ENCODE measurements around the gene EPB41L4B.
"Not testable (repeated sequence)": the region's sequence is repeated elsewhere in the genome, so short reads cannot be mapped to it uniquely, and the experiment has no call there.

EPB41L4B gene

DNA sequence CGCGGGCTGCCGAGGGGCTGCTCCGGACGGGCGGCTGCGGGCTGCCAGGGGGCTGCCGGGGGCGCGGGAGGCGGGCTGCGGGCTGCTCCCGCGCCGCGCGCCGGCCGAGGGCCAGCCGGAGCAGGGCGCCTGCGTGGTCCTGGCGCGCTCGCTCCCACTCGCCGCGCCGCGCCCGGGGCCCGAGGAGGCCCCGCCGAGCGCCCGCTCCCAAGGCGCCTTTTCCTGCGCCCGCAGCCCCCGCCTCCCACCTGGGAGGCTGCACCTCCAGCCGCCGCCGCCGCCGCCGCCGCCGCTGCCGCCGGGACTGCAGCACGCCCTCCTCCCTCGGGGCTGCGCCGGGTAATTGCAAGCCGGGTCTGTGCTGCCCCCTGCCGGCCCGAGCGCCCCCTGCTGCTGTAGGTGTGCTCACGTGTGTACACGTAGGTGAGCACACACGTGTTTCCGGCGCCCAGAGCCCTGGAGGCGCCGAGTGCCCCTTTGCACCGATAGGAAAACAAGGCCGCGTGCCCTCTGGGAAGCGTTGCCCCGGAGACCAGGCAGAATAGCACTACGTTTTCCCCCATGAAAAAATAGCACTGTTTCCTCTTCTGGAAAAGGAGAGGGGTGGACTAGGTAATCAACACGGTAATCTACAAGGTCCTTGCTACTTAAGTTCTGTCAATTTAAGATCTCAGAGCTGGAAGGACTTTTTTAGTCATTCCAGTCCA lies at the start of gene EPB41L4B:
Gene EPB41L4B (minus strand): TSS at position 318 of the 707 bp plus-strand sequence. CDS start 613 bp downstream, outside the sequence.
- DNase-seq: peak; percentile 81

DNA sequence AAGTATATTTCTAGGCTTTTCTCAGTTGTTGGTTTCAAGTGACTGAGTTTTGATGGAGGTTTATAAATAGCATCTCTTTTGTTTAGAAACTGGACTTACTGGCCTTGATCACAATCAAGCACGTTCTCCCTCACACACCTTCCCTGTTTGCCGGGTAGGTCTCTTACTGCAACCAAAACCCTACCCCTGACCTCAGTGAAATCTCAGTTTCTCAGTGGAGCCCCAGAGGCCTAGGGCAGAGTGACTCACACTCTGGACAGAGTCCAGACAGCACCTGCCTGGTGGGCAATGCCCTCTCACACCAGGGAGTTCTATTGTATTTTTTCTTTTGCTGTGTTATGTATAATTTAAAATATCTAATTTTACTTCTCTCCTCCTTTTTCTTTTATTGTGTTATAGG lies 48.4 kb upstream of the EPB41L4B start:
- no peak for DNase-seq

DNA sequence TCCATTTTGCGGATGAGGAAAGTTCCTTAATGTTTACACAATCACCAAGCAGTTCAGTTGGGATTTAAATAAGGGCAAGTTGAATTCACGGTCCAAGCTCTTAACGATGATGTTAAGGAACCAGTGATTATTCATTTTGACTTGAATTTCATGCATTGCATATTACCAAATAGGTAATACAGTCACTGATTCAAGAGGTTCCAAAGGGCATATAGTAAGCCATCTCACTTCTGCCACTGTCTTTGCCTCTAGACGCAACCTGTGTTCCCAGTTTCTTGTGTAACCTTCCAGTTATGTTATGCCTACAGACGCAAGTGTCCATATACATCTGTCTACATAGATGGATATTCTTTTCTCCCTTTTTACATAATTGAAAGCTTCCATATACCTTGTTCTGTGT lies 39.9 kb upstream of the EPB41L4B start:
- DNase-seq: no peak

DNA sequence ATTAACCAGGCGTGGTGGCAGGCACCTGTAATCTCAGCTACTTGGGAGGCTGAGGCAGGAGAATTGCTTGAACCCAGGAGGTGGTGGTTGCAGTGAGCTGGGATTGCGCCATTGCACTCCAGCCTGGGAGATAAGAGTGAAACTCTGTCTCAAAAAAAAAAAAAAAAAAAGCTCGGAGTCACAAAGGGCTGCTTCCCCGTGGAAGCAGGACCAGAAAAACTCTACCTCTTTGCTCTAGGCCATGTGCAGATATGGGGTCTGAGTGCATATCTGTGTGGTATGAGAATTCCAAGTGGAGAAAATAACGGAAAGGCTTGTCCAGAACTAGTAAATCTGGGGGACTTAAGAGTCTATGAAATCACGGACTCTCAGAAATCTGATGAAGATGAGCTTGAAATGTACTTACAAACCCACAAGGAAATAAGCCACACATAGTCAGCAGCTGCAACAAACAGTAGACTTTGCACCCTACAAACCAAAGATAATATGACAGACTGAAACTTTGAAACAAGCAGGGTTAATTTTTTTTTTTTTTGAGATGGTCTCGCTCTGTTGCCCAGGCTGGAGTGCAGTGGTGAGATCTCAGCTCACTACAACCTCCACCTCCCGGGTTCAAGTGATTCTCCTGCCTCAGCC lies 38.2 kb upstream of the EPB41L4B start:
- DNase-seq: not testable (repeated sequence)

DNA sequence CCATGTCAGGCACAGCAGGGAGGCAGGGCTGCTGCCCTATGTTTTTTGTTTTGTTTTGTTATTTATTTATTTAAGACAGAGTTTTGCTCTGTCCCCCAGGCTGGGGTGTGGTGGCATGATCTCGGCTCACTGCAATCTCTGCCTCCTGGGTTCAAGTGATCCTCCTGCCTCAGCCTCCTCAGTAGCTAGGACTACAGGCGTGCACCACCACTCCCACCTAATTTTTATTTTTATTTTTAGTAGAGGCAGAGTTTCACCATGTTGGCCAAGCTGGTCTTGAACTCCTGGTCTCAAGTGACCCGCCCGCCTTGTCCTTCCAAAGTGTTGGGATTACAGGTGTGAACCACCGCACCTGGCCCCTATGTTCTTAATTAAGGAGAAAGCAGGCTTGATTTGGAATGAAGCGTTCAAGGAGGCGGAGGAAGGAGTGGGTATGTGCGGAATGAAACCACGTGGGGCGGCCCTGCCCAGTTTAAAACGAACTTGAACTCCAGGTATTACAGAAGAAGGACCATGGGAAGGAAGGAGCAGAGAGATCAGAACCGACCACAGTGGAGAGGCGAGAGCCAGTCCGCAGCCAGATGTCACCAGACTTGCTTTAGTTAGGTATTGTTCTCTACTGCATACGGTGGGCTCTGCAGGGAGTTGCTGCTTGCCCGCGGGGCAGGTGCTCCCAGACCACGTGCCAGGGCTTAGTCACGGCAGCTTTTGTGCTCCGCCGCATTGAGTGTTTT lies 34.9 kb upstream of the EPB41L4B start:
- DNase-seq: no peak

DNA sequence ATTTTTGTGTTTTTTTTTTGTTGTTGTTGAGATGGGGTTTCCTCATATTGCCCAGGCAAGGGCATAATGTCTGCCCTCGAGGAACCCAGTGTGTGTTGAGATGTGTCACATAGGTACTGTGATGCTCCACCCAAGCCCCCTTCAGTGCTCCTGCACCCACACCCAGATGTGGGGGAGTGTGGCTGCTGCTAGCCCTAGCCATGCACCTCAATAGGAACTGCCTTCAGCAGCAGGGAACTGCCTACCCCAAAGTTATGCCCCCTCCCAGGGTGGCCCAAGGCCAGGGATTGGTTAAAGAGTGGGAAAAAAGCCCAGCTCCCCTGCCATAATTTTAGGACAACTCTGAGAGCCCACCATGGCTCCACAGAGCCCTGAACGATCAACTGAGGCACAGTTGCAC lies 33.3 kb upstream of the EPB41L4B start:
- DNase-seq: no peak

DNA sequence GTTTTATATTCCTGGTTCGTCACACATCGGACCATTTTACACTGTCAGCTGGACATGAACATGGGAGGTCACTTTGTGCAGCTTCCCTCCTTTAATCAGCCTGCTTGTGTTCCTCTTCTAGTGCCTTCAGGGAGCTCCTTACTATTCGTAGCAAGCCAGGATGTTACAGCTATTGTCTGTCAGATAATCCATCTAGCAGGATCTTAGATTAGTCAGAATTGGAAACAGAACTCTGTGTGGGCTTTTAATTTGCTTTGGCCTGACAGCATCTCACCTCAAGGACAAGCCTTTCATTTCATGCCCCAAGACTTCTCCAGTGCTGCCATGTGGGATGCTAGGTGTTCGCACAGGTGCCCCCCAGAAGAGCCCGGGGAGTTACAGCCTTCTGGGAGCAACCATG lies 30.2 kb upstream of the EPB41L4B start:
- DNase-seq: no peak

DNA sequence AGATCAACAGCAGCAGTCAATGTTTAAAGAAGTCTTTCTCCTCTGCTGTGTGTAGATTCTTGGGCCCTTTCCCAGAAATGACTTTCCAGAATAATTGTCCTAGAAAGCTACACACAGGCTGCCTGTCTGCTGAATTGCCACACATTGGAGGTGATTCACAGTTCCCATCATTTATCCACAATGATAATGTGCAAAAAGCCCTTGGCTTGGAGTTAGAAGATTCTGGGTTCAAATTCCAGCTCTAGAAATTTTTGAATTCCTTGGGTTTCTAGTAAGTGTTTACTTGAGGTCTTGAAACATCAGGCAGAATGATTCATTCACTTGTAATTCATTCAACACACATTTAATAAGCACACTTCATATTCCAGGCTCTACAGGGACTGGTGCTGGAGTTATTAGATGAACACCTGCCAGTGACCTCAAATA lies 28.6 kb upstream of the EPB41L4B start:
- no peak for DNase-seq

DNA sequence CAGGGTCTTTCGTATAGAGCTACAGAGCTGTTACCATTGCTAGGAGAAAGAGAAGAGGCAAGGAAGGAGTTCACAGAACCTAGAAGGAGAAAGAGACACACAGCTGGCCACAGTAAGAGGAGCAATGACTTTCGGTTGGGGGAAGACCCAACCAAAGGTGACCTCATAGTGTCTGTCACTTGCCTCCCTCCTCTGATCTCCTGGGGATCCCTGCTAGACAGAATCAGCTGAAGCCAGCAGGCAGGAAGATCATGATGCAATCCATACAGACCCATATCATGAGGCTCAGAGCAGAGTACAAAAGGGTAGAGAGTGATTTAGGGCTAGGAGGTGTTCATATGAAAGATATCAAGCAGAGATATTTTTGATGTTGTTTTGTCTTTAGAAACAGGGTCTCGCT lies 26.0 kb upstream of the EPB41L4B start:
- no peak for DNase-seq

DNA sequence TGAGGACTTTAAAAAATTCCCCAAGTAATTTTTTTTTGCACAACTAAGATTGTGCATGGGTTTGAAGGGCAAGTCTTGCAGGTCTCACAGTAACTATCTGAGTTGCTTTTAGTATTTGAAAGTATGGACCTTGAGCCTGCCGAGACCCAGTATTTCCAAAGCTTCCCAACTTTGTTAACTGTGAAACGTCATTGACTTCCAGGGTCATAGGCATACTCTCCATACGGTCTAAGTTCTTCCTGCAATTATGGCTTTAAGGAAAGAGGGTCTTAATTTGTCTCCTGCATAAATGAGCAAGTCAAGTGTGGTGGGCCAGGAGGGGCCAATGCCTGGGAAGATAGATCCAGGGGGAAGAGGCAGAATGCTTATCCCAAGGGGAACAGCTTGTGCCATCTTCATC lies 24.0 kb upstream of the EPB41L4B start:
- no peak for DNase-seq

DNA sequence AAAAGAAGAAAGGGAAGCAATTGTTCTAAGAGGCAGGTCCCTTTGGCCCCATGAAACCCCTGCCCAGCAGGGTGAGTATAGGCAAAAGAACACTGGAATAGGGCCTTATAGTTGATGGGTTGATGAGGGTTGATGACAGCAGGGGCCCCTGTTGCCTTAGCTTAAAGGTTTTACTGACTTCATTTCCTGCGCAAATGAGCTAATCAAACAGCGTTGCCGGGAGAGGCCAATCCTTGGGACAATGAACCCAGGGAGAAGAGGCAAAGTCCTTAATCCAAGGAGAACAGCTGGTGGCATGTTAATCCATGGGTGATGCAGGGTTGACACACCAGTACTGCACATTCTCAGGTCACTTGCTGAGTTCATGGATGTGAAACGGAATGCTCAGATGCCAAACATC lies 22.0 kb upstream of the EPB41L4B start:
- no peak for DNase-seq

DNA sequence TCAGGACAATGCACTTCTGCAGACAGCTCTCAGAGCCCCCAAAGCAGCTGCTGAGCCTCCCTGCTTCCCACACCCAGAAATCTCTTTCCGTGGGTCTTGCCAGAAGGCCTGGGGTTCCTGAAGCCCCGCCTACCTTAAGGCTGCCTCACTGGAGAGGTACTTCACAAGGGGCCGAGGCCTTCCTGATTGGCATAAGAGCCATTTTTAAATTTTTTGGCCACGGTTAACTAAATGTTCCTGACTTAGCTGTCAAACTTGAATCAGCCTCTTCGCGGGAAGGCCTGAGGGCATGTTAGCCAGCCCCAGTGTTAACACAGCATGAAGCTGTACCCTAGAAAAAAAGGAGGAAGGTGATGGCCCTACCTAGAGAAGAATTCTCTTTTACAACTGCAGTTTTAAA lies 20.7 kb upstream of the EPB41L4B start:
- DNase-seq: no peak

DNA sequence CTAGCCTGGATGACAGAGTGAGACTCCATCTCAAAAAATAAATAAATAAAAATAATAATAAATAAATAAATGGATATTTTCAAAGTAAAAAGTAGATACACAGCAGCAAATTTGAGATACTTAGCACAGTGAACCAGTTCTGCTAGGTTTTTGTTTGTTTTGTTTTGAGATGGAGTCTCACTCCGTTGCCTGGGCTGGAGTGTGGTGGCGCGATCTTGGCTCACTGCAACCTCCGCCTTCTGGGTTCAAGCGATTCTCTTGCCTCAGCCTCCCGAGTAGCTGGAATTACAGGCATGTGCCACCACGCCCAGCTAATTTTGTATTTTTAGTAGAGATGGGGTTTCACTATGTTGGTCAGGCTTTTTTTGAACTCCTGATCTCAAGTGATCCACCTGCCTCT lies 20.1 kb upstream of the EPB41L4B start:
- DNase-seq: not testable (repeated sequence)

DNA sequence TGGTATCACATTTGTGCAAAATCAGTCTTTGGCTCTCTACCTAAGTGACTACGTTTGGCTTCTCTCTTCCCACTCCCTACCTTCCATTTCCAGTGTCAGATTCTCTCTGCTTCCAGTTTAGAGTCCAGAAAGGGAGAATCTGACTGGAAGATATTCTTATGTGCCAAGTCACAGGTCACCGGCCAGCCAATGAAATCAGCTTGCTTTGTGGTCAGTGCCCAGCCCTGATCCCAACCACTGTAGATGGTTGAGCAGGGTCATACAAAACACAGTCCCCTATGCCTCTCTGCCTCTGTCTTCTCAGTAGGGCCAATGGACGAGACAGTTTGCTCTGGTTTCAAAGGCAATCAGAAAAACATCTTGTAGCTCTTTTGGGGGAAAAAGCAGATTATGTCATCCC lies 15.6 kb upstream of the EPB41L4B start:
- no peak for DNase-seq

DNA sequence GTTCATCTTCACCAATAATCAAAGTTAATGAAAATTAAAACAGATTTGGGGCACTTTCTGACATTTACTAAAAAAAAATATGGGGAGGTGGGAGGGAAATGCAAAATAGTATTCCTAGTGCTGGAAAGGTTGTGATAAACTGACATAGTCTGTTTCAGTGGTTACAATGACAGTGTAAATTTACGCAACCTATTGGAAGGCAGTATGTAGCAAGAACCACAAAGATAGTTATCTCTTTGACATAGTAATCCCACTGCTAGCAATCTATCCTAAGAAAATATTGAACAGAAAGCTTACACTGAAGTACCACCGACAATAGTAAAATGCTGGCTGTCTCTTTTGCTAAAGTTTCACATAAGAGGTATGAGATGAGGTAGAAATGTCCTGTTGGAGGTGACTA lies 15.1 kb upstream of the EPB41L4B start:
- DNase-seq: no peak

DNA sequence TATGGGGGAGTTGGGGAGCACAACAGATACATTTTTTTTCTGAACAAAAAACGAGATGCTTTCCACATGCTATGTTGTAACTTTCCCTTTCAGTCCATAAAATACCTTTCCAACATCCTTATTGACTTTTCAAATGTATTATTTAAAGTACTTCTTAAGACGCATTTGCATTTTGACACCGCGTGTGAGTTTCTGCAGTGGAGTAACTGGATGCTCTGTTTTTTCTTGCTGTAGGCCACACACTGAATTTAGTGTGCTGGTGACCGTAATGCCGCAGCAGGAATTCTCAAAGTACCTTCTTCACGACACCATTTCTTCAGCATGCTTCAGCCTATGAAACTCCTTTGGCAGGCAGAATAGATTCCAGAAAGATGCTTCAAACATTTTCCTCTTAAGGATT lies 14.3 kb upstream of the EPB41L4B start:
- DNase-seq: no peak

DNA sequence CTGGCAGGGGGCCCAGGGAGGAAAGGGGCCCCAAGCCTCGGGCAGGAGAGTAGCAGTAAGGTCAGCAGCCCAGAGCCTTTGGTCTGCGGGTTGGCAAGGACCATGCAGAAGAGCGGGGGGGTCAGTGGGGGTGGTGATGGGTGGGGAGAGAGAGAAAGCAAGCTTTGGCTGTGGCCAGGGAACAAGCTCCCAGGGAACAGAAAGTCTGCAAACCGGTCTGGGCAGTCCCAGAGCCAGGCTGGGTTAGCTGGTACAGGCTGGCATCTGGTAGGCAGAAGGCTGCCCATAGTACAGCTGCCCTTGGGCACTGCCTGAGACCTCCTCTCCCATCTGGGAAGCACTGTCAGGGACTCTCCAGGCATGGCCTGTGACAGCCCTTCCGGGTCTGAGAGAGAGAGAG lies 10.5 kb upstream of the EPB41L4B start:
- DNase-seq: no peak

DNA sequence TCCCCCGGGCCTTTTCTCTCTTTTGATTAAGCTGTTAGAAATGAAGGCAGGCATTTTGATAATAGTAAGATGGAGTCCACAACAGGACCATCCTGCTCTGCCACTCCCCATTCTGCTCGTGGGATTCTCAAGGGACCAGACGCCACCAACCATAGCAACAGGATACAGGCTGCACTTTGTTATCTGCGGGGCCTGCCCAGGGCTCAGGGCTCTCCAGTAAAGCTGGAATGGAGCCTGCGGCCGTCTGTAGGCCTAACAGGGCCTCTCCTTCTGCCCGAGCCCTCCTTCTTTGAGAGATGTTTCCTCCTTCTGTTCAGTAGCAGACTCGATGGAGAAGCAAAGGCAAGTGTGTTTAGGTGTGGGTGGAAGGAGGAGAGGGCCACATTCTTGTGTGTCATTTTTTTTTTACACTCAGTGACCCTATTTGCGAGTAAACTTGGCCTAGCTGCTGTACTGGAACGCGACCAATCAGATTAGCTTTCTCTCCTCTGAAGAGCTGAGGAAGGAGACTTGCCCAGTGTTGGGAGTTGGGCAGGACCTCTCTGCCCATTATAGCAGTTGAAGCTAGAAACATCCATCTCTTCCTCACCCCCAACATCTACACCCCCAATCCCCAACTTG lies 8.9 kb upstream of the EPB41L4B start:
- DNase-seq: no peak

DNA sequence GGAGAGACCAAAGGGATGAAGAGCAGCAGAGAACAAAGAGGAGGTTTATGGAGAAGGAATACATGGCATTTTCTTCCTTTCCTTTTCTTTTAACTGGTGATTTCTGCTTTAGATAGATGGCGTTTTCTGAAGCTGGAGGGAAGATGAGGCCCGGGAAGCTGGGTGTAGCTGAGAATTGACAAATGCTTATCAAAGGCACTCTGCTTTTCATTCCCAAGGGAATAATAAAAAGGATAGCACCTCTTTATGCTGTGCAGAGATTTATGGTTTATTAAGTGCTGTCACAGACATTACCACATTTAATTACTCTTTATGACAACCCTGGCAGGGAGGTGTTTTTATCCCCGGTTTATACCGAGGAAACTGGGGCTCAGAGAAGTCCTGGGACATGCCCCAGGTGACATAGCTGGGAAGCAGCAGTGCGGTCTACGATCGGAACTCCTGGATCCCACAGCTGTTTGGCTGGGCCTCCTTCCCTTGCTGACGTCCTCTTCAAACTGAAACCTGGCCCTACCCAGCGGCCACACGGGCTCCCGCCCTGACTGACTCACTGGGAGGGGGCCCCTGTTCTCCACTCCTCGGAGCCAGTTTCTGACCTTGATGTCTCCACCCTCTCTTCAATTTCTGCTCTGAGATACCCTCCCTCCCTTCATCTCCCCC lies 8.2 kb upstream of the EPB41L4B start:
- no peak for DNase-seq

DNA sequence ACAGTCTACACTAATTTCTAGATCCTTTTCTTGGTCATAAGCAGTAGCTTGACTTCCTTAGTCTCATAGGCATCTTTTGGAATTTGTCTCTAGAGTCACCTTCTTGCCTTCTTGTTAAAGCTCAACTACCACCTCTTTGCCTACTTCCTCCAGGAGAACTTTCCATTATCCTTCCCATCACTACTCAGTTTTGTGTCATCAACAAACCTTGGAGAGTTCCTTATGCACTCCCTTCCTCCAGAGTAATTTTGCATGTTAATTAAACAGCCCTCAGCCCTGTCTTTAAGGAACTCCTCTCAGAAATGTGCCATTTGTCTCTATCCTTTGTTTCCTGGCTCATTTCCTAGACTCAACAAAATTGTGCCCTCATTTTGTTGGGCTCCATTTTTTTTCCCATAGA lies 4.2 kb upstream of the EPB41L4B start:
- no peak for DNase-seq

DNA sequence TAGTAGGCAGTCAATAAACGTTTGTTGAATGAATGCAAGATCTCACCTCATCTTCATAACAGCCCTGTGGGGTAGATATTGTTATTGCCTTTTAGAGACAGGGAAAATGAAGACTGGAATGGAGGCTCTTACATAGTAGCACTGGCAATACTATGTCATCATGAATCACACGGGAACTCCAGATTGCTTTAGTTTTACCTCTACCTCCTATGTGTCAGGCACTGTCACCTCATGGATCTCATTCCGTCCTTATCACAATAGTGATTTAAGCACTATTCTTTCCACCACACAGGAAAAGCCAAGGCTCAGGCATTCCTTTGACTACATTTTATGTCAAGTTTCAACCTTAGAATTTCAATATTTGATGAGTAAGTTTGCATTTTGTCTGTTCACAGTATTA lies 2.9 kb upstream of the EPB41L4B start:
- no peak for DNase-seq

DNA sequence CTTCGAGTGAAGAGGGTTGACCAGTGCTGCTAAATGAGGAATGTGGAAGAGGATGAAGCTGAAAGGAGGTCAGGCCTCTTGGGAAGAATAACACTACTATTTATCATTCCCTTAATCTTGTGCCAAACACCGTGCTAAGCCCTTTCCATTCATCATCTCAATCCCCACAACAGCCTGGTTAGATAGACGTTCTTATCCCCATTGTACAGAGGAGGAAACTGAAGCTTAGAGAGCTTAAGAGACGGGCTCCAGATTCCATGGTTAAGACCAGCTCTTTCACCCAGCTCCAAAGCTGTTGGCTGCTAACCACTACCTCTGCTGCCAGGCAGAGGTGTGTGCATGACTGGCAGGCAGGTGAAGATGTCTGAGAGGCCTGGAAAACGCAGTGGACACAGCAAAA lies 868 bp upstream of the EPB41L4B start:
- no peak for DNase-seq

DNA sequence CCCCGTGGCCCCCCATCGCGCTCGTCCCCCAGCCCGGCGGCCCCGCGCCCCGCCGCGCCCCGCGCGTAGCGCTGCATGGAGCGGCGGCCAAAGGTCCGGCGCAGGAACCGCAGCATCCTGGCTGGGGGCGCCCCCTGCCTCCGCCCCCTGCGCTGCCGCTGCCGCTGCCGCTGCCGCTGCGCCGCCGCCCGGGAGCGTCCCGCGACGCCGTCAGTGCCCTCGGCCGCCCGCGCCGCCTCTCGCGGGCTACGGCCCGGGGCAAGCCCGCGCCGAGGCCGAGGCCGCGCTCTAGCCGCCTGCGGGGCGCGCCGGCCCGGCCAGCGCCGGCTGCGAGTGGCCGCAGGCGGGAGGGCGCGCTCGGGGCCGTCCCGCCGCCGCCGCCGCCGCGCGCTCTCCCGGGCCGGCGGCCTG lies 523 bp downstream of the EPB41L4B start:
- DNase-seq: no peak
